Activated CD8-positive, alpha-beta T cell treated with anti-CD3 and anti-CD28 coated beads for 36 hours (primary cell): ENCODE results near the gene IGBP1. TPM values are rescaled to one million over a fixed set of nuclear protein-coding genes. Genes with fewer than 3 reads are reported as not detected.
"Not testable (repeated sequence)": the region's sequence is repeated elsewhere in the genome, so short reads cannot be mapped to it uniquely, and the experiment has no call there.

Source experiments
- ATAC-seq: fragments of 200-7000 bp; cut with Tn5 transposase; one replicate; pipeline ENCODE4 v1.10.0; 2021; ENCODE audit warnings: mild to moderate bottlenecking, moderate library complexity
- CTCF ChIA-PET: fragments of 350-600 bp; sonication (Branson Sonifier 250); formaldehyde crosslinking; loops from one replicate; lab custom pipeline; 2021; ENCODE audit warnings: antibody characterized with exemption; lab: Charles Lee
- POLR2A ChIA-PET: fragments of 350-600 bp; sonication (Branson Sonifier 250); formaldehyde crosslinking; loops from one replicate; lab custom pipeline; 2021; ENCODE audit warnings: antibody characterized with exemption; lab: Charles Lee
- DNase-seq: peaks from one replicate; pipeline ENCODE4 v3.0.0-alpha.2; 2020
- H3K27ac Mint-ChIP-seq: one replicate; pipeline ENCODE4 v1.8.0; 2021; ENCODE audit warnings: mild to moderate bottlenecking, mixed read lengths
- H3K27me3 Mint-ChIP-seq: one replicate; pipeline ENCODE4 v1.8.0; 2021; ENCODE audit warnings: mixed read lengths
- H3K36me3 Mint-ChIP-seq: one replicate; pipeline ENCODE4 v1.8.0; 2021; ENCODE audit warnings: low read depth, mixed read lengths
- H3K4me1 Mint-ChIP-seq: one replicate; pipeline ENCODE4 v1.8.0; 2021; ENCODE audit warnings: low read depth, mixed read lengths
- H3K4me3 Mint-ChIP-seq: one replicate; pipeline ENCODE4 v1.8.0; 2021; ENCODE audit warnings: mild to moderate bottlenecking, moderate library complexity, mixed read lengths
- H3K9me3 Mint-ChIP-seq: one replicate; pipeline ENCODE4 v1.8.0; 2021; ENCODE audit warnings: mixed read lengths
- CTCF ChIP-seq: fragments of 200-600 bp; IDR thresholded peaks from one replicate; pipeline ENCODE4 v1.8.0; 2022; ENCODE audit warnings: antibody characterized with exemption, mild to moderate bottlenecking
- intact Hi-C: fragments of 100-400 bp; cut with micrococcal nuclease; formaldehyde crosslinking; loops from one replicate; pipeline ENCODE4 v1.10.0; 2022
- total RNA-seq, 2 experiments: library from RNA; stranded (reverse); gene quantifications; one replicate each; pipeline ENCODE4 v1.2.3, GENCODE V29; 2021

The IGBP1 gene
- total RNA-seq, 2 experiments from 2014 or later: 43.5 to 45.1 TPM

GRCh38 chrX:70208479-70208878, 75.2 kb downstream of the IGBP1 start:
- no peaks in the 10 kb centered on the region for H3K4me1 Mint-ChIP-seq
- H3K27me3 Mint-ChIP-seq: peaks cover 2% of the 10 kb centered on the region
- ChIA-PET POLR2A (no interaction called here), CTCF (no interaction called here)
- no peak for TF ChIP-seq CTCF
- H3K9me3 Mint-ChIP-seq: no peaks in the 10 kb centered on the region
- DNase-seq (no peak), ATAC-seq (no peak)
- no peaks in the 10 kb centered on the region for H3K36me3 Mint-ChIP-seq
- intact Hi-C loops: no loop called here
- H3K4me3 Mint-ChIP-seq: no peak overlapping the region
- no peak overlapping the region for H3K27ac Mint-ChIP-seq

- H3K4me1 Mint-ChIP-seq, POLR2A ChIA-PET, H3K36me3 Mint-ChIP-seq, DNase-seq, H3K4me3 Mint-ChIP-seq, H3K9me3 Mint-ChIP-seq, H3K27ac Mint-ChIP-seq, intact Hi-C loops, CTCF ChIA-PET, H3K27me3 Mint-ChIP-seq, ATAC-seq: not testable (repeated sequence)
Observed at GRCh38 chrX:70209570-70209969, 76.3 kb downstream of the IGBP1 start.

Other genes with a start within 250 kb of the IGBP1 start
- gene AWAT2, start 83.5 kb upstream of the IGBP1 start, total RNA-seq: not detected
- gene OTUD6A, start 71.0 kb upstream of the IGBP1 start, total RNA-seq: not detected
- gene DGAT2L6, start 44.0 kb downstream of the IGBP1 start, total RNA-seq: not detected
- not detected for gene AWAT1, start 101.2 kb downstream of the IGBP1 start, total RNA-seq
- gene P2RY4, start 126.8 kb downstream of the IGBP1 start, total RNA-seq: under 1 TPM in 1 of 2 experiments, not detected in 1; 0.27 TPM
- gene ARR3, start 134.9 kb downstream of the IGBP1 start, total RNA-seq: not detected
- not detected for gene RAB41, start 148.7 kb downstream of the IGBP1 start, total RNA-seq
- 10 to 100 TPM; 18.6 to 20.8 TPM for gene PDZD11, start 156.5 kb downstream of the IGBP1 start, total RNA-seq
- 10 to 100 TPM; 19.5 to 22.3 TPM for gene KIF4A, start 156.7 kb downstream of the IGBP1 start, total RNA-seq